Measurements from ENCODE around the gene PSMB2. TPM values are rescaled to one million over a fixed set of nuclear protein-coding genes. Genes with fewer than 3 reads are reported as not detected.

Gene PSMB2
- total RNA-seq, 1 donor from 2014 or later: 66.3 TPM

GRCh38 chr1:35603468-35603867, 37.9 kb downstream of the PSMB2 start:
- H3K36me3 Mint-ChIP-seq: peaks cover 34% of the 10 kb centered on the region
- DNase-seq (ENCODE audit: extremely low spot score, unreplicated experiment): peak; percentile 7
- no peak overlapping the region for H3K4me3 Mint-ChIP-seq
- peaks cover 22% of the 10 kb centered on the region for H3K4me1 Mint-ChIP-seq (ENCODE audit: unreplicated experiment)
- no peaks in the 10 kb centered on the region for H3K27me3 Mint-ChIP-seq
- peak overlapping the region; percentile 35 for H3K27ac Mint-ChIP-seq
- TF ChIP-seq CTCF (conservative IDR thresholded peaks at IDR 0.05): no peak
- H3K9me3 Mint-ChIP-seq: no peaks in the 10 kb centered on the region

DNA sequence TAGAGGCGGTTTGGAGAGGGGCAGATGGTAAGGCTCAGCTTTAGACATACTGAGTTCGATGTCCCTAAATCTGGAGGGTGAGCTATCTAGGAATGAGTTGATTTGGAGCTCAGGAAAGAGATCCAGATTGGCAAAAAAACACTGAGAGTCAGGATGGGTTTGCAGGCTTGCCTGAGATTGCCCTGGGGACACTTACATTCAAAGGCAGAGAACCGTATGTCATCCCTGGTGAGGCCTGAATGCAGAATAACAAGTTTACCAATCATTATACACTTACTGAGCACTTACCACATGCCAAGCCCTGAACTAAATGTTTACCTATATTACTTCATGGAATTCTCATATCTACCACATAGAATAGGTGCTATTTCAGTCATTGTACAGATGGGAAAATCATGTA, 40.7 kb downstream of the PSMB2 start:
- Mint-ChIP-seq H3K4me1 (ENCODE audit: unreplicated experiment) (peaks cover 14% of the 10 kb centered on the region), H3K9me3 (no peaks in the 10 kb centered on the region), H3K4me3 (peak overlapping the region; percentile 58), H3K36me3 (peaks cover 20% of the 10 kb centered on the region), H3K27ac (peak overlapping the region; percentile 82), H3K27me3 (no peaks in the 10 kb centered on the region)
- no peak for TF ChIP-seq CTCF (conservative IDR thresholded peaks at IDR 0.05)
- peak; percentile 15 for DNase-seq (ENCODE audit: extremely low spot score, unreplicated experiment)

DNA sequence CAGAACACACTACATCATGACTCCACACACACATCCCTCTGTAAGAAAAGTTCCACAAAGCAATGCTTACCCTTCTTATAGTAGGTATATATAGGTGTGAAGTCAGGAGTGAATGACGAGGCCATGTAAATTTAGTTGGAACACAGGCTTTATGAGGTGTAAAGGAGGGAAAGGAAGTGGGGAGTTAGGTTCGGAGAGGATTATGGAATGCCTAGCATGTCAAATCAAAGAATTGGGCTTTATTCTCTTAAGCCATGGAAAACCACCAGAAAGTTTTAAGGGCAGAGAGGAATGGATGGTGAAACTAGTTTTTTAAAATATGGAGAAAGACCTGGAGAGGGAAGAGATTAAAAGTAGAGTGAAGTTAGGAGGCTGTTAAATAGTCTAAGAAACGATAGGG, 41.9 kb downstream of the PSMB2 start:
- DNase-seq (ENCODE audit: extremely low spot score, unreplicated experiment): no peak
- no peaks in the 10 kb centered on the region for H3K27me3 Mint-ChIP-seq
- no peaks in the 10 kb centered on the region for H3K9me3 Mint-ChIP-seq
- peaks cover 7% of the 10 kb centered on the region for H3K4me1 Mint-ChIP-seq (ENCODE audit: unreplicated experiment)
- H3K27ac Mint-ChIP-seq: no peak overlapping the region
- peak overlapping the region; percentile 3 for H3K4me3 Mint-ChIP-seq
- H3K36me3 Mint-ChIP-seq: peaks cover 17% of the 10 kb centered on the region
- no peak for TF ChIP-seq CTCF (conservative IDR thresholded peaks at IDR 0.05)

DNA sequence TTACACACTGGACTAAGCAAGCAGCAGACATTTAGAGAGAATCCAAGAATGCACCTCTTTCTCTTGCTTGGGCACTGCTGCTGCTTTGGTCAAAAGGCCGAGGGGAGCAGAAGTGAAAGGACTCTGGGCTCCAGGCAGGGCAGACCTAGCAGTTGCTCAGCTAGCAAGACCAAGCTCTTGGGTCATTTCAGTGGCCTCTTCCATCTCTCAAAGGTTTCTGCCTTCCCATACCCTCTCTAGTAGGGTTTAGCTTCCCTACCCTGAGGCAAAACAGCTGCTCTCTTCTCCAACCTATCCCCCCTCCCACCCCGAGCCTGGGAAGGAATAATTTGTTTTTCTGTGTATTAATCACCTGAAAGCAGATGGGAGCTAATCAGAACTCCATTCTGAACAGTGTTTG, 42.4 kb downstream of the PSMB2 start:
- no peak for TF ChIP-seq CTCF (conservative IDR thresholded peaks at IDR 0.05)
- Mint-ChIP-seq H3K9me3 (no peaks in the 10 kb centered on the region), H3K4me1 (ENCODE audit: unreplicated experiment) (peaks cover 7% of the 10 kb centered on the region), H3K4me3 (no peak overlapping the region), H3K27ac (peak overlapping the region; percentile 43), H3K27me3 (no peaks in the 10 kb centered on the region), H3K36me3 (peaks cover 17% of the 10 kb centered on the region)
- DNase-seq (ENCODE audit: extremely low spot score, unreplicated experiment): peak; percentile 29

DNA sequence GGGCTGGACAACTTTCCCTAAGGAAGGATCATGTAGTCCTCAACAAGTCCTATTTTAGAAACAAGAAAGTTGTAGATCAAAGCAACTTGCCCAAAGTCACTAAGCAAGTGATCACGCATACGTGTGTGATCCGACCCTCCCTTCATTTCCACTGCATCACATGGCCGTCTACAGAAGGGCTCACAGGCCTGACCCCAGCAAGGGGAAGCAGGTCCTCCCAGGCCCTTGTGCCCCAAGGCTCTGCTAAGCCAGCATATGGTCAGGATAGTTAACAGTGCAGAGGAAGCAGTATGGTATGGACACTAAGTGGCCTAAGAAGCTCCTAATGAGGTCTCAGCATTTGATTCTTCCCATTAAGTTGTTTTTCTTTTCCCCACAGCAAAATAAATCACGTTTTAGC, 43.5 kb downstream of the PSMB2 start:
- DNase-seq (ENCODE audit: extremely low spot score, unreplicated experiment): peak; percentile 31
- Mint-ChIP-seq H3K27ac (no peak overlapping the region), H3K36me3 (peaks cover 12% of the 10 kb centered on the region), H3K4me1 (ENCODE audit: unreplicated experiment) (peaks cover 15% of the 10 kb centered on the region), H3K9me3 (no peaks in the 10 kb centered on the region), H3K4me3 (no peak overlapping the region), H3K27me3 (no peaks in the 10 kb centered on the region)
- TF ChIP-seq CTCF (conservative IDR thresholded peaks at IDR 0.05): no peak

DNA sequence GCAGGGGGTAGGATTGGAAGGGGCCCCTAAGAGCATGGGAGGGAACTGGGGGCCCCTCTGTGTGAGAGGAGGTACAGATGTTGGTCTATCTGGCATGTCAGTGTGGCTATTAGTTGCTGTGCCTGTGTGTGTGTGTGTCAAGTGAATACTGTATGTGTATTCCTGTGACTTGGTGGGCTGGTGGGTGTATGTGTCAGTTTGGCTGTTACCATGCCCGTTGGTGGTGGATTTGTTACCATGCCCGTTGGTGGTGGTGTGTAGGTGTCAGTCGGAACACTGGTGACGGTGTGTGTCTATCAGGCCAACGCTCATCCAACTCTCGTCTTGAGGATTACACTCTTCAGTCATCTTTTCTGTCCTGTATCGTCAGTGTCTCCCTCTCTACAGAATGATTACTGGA, 45.6 kb downstream of the PSMB2 start:
- no peak for TF ChIP-seq CTCF (conservative IDR thresholded peaks at IDR 0.05)
- H3K36me3 Mint-ChIP-seq: peaks cover 9% of the 10 kb centered on the region
- H3K9me3 Mint-ChIP-seq: no peaks in the 10 kb centered on the region
- no peak overlapping the region for H3K4me3 Mint-ChIP-seq
- no peaks in the 10 kb centered on the region for H3K27me3 Mint-ChIP-seq
- H3K27ac Mint-ChIP-seq: no peak overlapping the region
- peaks cover 18% of the 10 kb centered on the region for H3K4me1 Mint-ChIP-seq (ENCODE audit: unreplicated experiment)
- peak; percentile 32 for DNase-seq (ENCODE audit: extremely low spot score, unreplicated experiment)

Measured in type B pancreatic cell (in vitro differentiated cells).